ENCODE data around the gene ACP7. TPM values are rescaled to one million over a fixed set of nuclear protein-coding genes. Genes with fewer than 3 reads are reported as not detected.

Gene ACP7
- total and polyA plus RNA-seq, 2 of the 8 experiments (the other 6 are each of a cell fraction or from before 2014, with no cell fraction given), result 0.27 to 0.50 TPM

DNA sequence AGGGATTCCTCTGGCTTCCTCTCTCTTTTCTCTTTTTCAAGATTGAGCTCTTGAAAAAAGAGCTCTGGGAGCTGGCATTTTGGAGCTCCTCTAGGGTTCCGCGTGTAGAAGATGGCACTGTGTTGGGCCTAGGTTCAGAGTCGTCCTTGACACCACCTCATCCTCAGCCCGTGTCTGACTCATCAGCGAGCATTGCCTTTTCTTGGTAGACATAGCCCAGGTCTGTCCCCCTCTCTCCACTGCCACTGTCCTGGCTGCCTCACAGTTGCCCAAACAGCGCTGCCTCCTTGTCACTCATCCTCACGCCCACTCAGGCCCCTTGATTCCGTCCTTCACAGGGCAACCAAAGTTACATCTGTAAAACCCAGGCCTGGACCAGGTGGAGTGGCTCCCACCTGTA is 66.1 kb downstream of the ACP7 start:
- Histone ChIP-seq H3K4ac (replicated peaks; ENCODE audit: insufficient read length, low read depth, low read length) (no peak overlapping the region), H4K8ac (ENCODE audit: extremely low read depth, insufficient read depth, low read length) (no peak overlapping the region), H3K4me3 (ENCODE audit: extremely low read depth in 1 of 4, insufficient read depth in 2 of 4, low read depth in 3 of 4, low read length in 4 of 4) (no peak overlapping the region), H3K23me2 (ENCODE audit: low read depth, low read length) (0 out of 2 replicates have a peak, but pooled peaks cover 2% of the 10 kb centered on the region), H2BK5ac (ENCODE audit: low read depth, low read length) (no peak overlapping the region), H3K9ac (replicated peaks in 1 of 4; ENCODE audit: extremely low read depth in 1 of 4, low read depth in 3 of 4, low read length in 3 of 4) (no peak overlapping the region; a peak in 2 of 7 replicates), H3K23ac (ENCODE audit: insufficient read length) (no peak overlapping the region), H3K79me2 (ENCODE audit: control insufficient read depth in 1 of 2, insufficient read depth in 2 of 2, low read length in 2 of 2) (peaks cover 3 to 44% of the 10 kb centered on the region in 2 experiments; a peak in 3 of 4 replicates), H3K36me3 (ENCODE audit: control insufficient read depth in 2 of 4, insufficient read depth in 4 of 4, low read length in 3 of 4) (peaks cover 0 to 5% (median 0%) of the 10 kb centered on the region in 4 experiments; a peak in 2 of 8 replicates), H4K20me1 (replicated peaks in 1 of 2; ENCODE audit: control insufficient read depth in 1 of 2, insufficient read depth in 2 of 2, low read length in 2 of 2) (peaks cover 7 to 34% of the 10 kb centered on the region in 2 experiments), H3K27me3 (replicated peaks in 1 of 4; ENCODE audit: control insufficient read depth in 3 of 4, extremely low read depth in 1 of 4, insufficient read depth in 3 of 4, low read length in 3 of 4) (no peaks in the 10 kb centered on the region), H3K14ac (ENCODE audit: insufficient read length) (no peak overlapping the region), H2BK120ac (replicated peaks; ENCODE audit: low read depth, low read length) (no peak overlapping the region), H3K56ac (replicated peaks; ENCODE audit: insufficient read length, low read depth, low read length) (no peak overlapping the region), H3K79me1 (ENCODE audit: low read depth, low read length) (peaks cover 14% of the 10 kb centered on the region), H4K91ac (replicated peaks; ENCODE audit: insufficient read length, low read length) (no peak overlapping the region), H4K5ac (ENCODE audit: insufficient read length, low read depth, low read length) (no peak overlapping the region), H2BK15ac (ENCODE audit: low read length) (no peak overlapping the region), H2AFZ (ENCODE audit: low read length) (no peak overlapping the region), H3K18ac (ENCODE audit: extremely low read depth, low read length) (no peak overlapping the region), H3K9me3 (ENCODE audit: insufficient read depth in 2 of 2, low read depth in 1 of 2, low read length in 1 of 2) (no peaks in the 10 kb centered on the region), H3K27ac (ENCODE audit: low read depth, low read length) (no peak overlapping the region), H2BK12ac (ENCODE audit: low read depth, low read length) (no peak overlapping the region), H3K4me2 (ENCODE audit: insufficient read depth in 1 of 2, low read depth in 2 of 2, low read length in 2 of 2) (no peak overlapping the region), H2BK20ac (ENCODE audit: low read length) (no peak overlapping the region), H3K4me1 (replicated peaks in 1 of 4; ENCODE audit: control insufficient read depth in 3 of 4, insufficient read depth in 4 of 4, low read length in 3 of 4) (peaks cover 16 to 37% (median 21%) of the 10 kb centered on the region in 4 experiments), H2AK5ac (ENCODE audit: low read depth, low read length) (no peak overlapping the region)
- no peak for DNase-seq (ENCODE audit: low read depth in 1 of 2, low spot score in 2 of 2)
- FAIRE-seq, result no peak
- ChIA-PET POLR2A (ENCODE audit: partially characterized antibody) (interaction anchor here (1.0 to 2.9 kb wide), 3 partner anchors 11 to 37 kb away, joined by 3 to 9 read pairs (median 3); no protein-coding TSS in a partner anchor), CTCF (ENCODE audit: partially characterized antibody) (interaction anchor here (0.6 to 1.9 kb wide), 11 partner anchors 7 to 53 kb away, joined by 3 to 4 read pairs (median 3); no protein-coding TSS in a partner anchor)
- TF ChIP-seq SAP30 (IDR thresholded peaks at IDR 0.05; ENCODE audit: insufficient read depth, insufficient replicate concordance, low read length), result no peak
- TF ChIP-seq KDM1A (IDR thresholded peaks at IDR 0.05; ENCODE audit: borderline replicate concordance, low read length), result no peak
- no peak for TF ChIP-seq POLR2AphosphoS5 (IDR thresholded peaks at IDR 0.05; ENCODE audit: low read depth, low read length)
- TF ChIP-seq KDM4A (IDR thresholded peaks at IDR 0.05; ENCODE audit: low read depth, low read length, severe bottlenecking), result no peak
- no peak for TF ChIP-seq CTBP2 (IDR thresholded peaks at IDR 0.05; ENCODE audit: borderline replicate concordance, insufficient read depth, insufficient read length, low read length)
- no peak for TF ChIP-seq BRCA1 (IDR thresholded peaks at IDR 0.05; ENCODE audit: low read depth, low read length)
- TF ChIP-seq BACH1 (IDR thresholded peaks at IDR 0.05; ENCODE audit: low read length), result no peak
- no peak for TF ChIP-seq CBX5 (IDR thresholded peaks at IDR 0.05; ENCODE audit: low read depth, low read length)
- TF ChIP-seq SIX5 (IDR thresholded peaks at IDR 0.05; ENCODE audit: low read depth, low read length), result no peak
- 89% methylated on average over 8 of the region's 8 CpGs; no CpG with 5 or more reads in 1 of the 2 experiments for WGBS, 2 experiments (ENCODE audit: extremely low coverage in 1 of 2, insufficient coverage in 1 of 2, insufficient read length in 1 of 2, insufficient replicate concordance in 2 of 2, low coverage in 1 of 2, low lambda C conversion rate in 2 of 2, missing lambda C conversion rate in 1 of 2)
